ENCODE results near the gene PSD4. TPM values are rescaled to one million over a fixed set of nuclear protein-coding genes. Genes with fewer than 3 reads are reported as not detected.
A peak's percentile ranks its signal among the peaks of the same experiment; 100 is the strongest.

PSD4 gene
- total RNA-seq, 2 donors from 2014 or later = 300 to 503 TPM

DNA sequence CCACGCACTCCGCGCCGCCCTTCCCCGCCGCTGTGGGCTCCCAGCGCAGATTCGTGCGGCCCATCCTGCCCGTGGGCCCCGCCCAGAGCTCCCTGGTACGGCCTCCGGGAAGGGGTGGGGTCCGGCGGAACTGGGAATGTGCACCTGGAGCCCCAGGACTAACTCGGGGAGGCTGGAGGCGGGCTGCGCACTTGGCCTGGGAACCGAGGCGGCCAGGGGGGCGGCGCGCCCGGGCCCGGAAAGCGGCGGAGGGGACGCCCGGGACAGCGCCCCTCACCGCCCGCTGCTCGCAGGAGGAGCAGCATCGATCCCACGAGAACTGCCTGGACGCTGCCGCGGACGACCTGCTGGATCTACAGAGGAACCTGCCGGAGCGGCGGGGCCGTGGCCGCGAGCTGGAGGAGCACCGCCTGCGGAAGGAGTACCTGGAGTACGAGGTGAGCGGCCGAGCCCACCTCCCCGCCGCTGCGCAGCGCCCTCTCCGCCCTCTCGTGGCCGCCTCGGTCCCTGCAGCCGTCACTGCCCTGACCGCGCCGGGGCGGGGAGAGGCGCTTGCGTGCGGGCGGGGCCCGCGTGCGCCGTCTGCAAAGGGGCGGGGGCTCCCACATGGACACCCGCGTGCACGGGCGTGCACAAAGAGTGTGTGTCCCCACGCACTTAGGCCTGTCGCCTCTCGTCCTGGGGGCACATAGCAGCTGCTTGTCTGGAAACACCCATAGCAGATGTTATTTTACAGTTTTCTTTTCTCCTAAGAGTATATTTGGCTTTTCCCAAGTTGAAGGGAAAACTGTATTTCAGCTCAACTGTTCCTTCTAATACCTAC lies 25.2 kb downstream of the PSD4 start:
- Mint-ChIP-seq H3K36me3 (ENCODE audit: low read depth) (peaks cover 91% of the 10 kb centered on the region), H3K4me1 (peaks cover 13% of the 10 kb centered on the region), H3K4me3 (no peak overlapping the region), H3K27me3 (no peaks in the 10 kb centered on the region), H3K27ac (no peak overlapping the region), H3K9me3 (no peaks in the 10 kb centered on the region)
- peak; percentile 30 for ATAC-seq (replicated peaks)

GRCh38 chr2:113200236-113200635 lies 26.5 kb downstream of the PSD4 start:
- peaks cover 82% of the 10 kb centered on the region for H3K36me3 Mint-ChIP-seq (ENCODE audit: low read depth)

GRCh38 chr2:113200736-113201490 lies 27.1 kb downstream of the PSD4 start:
- Mint-ChIP-seq H3K27me3 (no peaks in the 10 kb centered on the region), H3K4me3 (no peak overlapping the region), H3K4me1 (peaks cover 14% of the 10 kb centered on the region), H3K27ac (peak overlapping the region; percentile 38), H3K9me3 (no peaks in the 10 kb centered on the region), H3K36me3 (ENCODE audit: low read depth) (peaks cover 75% of the 10 kb centered on the region)
- no peak for ATAC-seq (replicated peaks)

More at GRCh38 chr2:113200236-113200635, 26.5 kb downstream of the PSD4 start:
- no peaks in the 10 kb centered on the region for H3K27me3 Mint-ChIP-seq
- H3K4me1 Mint-ChIP-seq = peaks cover 13% of the 10 kb centered on the region
- no peak overlapping the region for H3K4me3 Mint-ChIP-seq
- ATAC-seq (replicated peaks) = no peak
- H3K9me3 Mint-ChIP-seq = no peaks in the 10 kb centered on the region
- H3K27ac Mint-ChIP-seq = no peak overlapping the region

GRCh38 chr2:113201496-113202304 lies 27.9 kb downstream of the PSD4 start:
- H3K36me3 Mint-ChIP-seq (ENCODE audit: low read depth) = peaks cover 67% of the 10 kb centered on the region
- peak; percentile 4 for ATAC-seq (replicated peaks)
- no peaks in the 10 kb centered on the region for H3K9me3 Mint-ChIP-seq
- H3K4me3 Mint-ChIP-seq = no peak overlapping the region
- H3K4me1 Mint-ChIP-seq = peaks cover 11% of the 10 kb centered on the region
- no peaks in the 10 kb centered on the region for H3K27me3 Mint-ChIP-seq
- peak overlapping the region; percentile 38 for H3K27ac Mint-ChIP-seq

DNA sequence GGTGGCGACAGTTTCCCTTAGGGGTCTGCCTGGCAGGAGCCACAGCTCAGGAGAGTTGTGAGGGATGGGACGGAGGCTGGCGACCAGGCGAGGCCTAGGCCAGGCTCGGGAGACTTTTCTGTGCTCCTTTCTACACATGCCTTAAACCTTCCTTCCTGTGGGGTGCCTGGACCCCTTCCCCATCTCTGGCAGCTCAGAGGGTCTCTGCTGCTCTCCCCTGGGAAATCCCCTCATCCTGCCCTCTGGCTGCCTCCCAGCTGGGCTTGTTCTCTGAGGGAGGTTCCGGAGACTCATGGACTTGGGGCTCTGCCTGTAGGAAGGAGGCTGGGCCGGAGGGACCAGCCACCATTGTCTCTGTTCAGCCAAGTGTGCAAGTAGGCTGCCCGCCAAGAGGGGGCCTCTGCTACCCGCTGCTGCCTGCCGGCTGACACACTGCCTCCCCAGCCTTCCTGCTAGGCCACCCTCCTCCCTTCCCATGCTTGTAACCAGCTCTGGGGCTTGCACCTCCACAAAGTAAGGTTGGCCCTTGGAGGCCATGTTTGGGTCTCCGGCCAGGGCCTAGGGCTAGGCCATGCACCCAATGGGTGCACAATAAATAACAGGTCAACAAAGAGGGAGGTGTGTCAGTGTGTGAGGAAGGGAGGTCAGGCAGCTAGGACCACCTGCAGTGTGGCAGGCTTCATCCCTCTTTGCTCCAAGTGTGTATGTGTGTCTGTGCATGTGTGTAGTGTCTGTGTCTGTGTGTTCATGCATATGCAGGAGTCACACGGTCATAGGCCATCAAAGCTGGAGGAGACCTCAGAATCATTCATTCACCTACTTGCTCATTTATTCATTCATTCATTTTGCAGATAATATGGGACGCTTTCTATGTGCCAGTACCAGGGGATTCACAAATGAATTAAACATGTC lies 28.8 kb downstream of the PSD4 start:
- Mint-ChIP-seq H3K9me3 (no peaks in the 10 kb centered on the region), H3K27me3 (no peaks in the 10 kb centered on the region), H3K36me3 (ENCODE audit: low read depth) (peaks cover 58% of the 10 kb centered on the region), H3K4me1 (peaks cover 4% of the 10 kb centered on the region), H3K4me3 (no peak overlapping the region), H3K27ac (peak overlapping the region; percentile 79)
- peak; percentile 27 for ATAC-seq (replicated peaks)

DNA sequence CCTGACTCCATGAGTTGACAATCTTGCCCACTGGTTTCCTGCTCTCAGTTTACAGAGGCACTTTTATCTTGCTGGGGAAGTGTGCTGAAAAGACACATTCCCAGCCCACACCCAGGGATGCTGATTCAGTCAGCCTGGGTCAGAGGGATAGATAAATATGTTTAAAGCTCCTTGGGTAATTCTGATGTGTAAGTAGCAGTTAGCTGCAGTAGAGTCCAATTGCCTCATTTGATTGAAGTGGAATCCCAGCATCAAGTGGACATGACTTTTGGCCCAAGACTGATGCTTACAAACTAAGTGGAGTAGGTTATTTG lies 29.4 kb downstream of the PSD4 start:
- Mint-ChIP-seq H3K4me3 (no peak overlapping the region), H3K9me3 (no peaks in the 10 kb centered on the region), H3K36me3 (ENCODE audit: low read depth) (peaks cover 52% of the 10 kb centered on the region), H3K27ac (peak overlapping the region; percentile 79), H3K4me1 (peaks cover 4% of the 10 kb centered on the region), H3K27me3 (no peaks in the 10 kb centered on the region)
- ATAC-seq (replicated peaks) = peak; percentile 3

GRCh38 chr2:113203901-113204519 lies 30.2 kb downstream of the PSD4 start:
- Mint-ChIP-seq H3K4me1 (peaks cover 4% of the 10 kb centered on the region), H3K4me3 (no peak overlapping the region), H3K27ac (peak overlapping the region; percentile 79), H3K36me3 (ENCODE audit: low read depth) (peaks cover 48% of the 10 kb centered on the region), H3K9me3 (no peaks in the 10 kb centered on the region), H3K27me3 (no peaks in the 10 kb centered on the region)
- ATAC-seq (replicated peaks) = peak; percentile 63

GRCh38 chr2:113206251-113206650 lies 32.5 kb downstream of the PSD4 start:
- Mint-ChIP-seq H3K4me1 (peaks cover 4% of the 10 kb centered on the region), H3K27me3 (no peaks in the 10 kb centered on the region), H3K36me3 (ENCODE audit: low read depth) (peaks cover 28% of the 10 kb centered on the region), H3K27ac (peak overlapping the region; percentile 51), H3K9me3 (no peaks in the 10 kb centered on the region), H3K4me3 (no peak overlapping the region)
- ATAC-seq (replicated peaks) = no peak

- Mint-ChIP-seq H3K36me3 (ENCODE audit: low read depth) (peaks cover 21% of the 10 kb centered on the region), H3K27me3 (no peaks in the 10 kb centered on the region), H3K4me1 (peaks cover 4% of the 10 kb centered on the region), H3K9me3 (no peaks in the 10 kb centered on the region), H3K27ac (peak overlapping the region; percentile 58), H3K4me3 (no peak overlapping the region)
- ATAC-seq (replicated peaks) = no peak
Measured at GRCh38 chr2:113207021-113207420, 33.2 kb downstream of the PSD4 start.

DNA sequence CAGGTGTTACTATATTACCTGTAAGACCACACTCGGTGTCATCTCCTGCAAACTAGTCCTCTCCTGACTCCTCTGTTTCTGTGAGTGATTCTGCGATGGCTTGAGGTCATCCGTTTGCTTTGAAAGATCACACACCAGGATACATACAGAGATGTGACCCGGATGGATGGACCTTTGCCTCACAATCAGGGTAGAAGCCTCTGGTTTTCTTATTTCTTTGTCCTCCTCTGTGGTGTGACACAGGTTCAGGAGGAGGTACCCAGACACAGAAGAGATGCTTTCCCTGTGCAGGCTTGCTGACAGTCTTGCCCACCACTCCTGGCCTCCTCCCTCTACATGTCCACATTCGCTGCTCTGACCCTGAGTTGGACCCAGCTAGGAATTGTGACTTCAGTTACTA lies 34.6 kb downstream of the PSD4 start:
- peak overlapping the region; percentile 2 for H3K27ac Mint-ChIP-seq
- H3K4me3 Mint-ChIP-seq = no peak overlapping the region
- H3K9me3 Mint-ChIP-seq = no peaks in the 10 kb centered on the region
- H3K4me1 Mint-ChIP-seq = peaks cover 4% of the 10 kb centered on the region
- no peaks in the 10 kb centered on the region for H3K27me3 Mint-ChIP-seq
- H3K36me3 Mint-ChIP-seq (ENCODE audit: low read depth) = peaks cover 9% of the 10 kb centered on the region
- no peak for ATAC-seq (replicated peaks)

GRCh38 chr2:113209011-113209645 lies 35.4 kb downstream of the PSD4 start:
- no peak for ATAC-seq (replicated peaks)
- H3K4me3 Mint-ChIP-seq = no peak overlapping the region
- H3K36me3 Mint-ChIP-seq (ENCODE audit: low read depth) = peaks cover 1% of the 10 kb centered on the region
- H3K9me3 Mint-ChIP-seq = no peaks in the 10 kb centered on the region
- peak overlapping the region; percentile 2 for H3K27ac Mint-ChIP-seq
- H3K4me1 Mint-ChIP-seq = peaks cover 4% of the 10 kb centered on the region
- H3K27me3 Mint-ChIP-seq = no peaks in the 10 kb centered on the region

DNA sequence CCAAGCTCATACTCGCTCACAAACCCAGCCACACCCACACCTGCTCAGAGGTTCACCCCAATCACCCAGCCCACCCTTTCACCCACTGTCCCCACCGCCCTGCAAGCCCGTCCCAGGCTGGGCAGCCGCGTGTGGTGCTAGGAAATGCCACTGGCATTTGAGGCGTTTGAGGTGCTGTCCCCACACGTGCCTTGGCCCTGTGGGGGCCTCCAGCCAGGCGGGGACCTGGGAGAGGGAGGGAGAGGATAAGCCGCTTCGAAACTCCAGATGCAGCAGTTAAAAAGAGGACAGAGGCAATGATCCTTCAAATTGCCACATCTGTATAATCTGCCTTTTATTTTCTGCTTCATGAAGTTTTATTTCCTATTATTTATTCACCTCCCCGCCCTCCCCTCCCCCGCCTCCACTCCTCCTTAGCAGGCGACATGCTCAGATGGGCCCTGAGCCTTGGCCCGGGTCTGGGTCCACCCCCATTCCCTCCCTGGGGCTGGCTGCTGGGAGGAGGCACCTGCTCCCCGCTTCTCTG lies 35.9 kb downstream of the PSD4 start:
- Mint-ChIP-seq H3K27ac (peak overlapping the region; percentile 60), H3K27me3 (no peaks in the 10 kb centered on the region), H3K4me1 (peaks cover 4% of the 10 kb centered on the region), H3K4me3 (no peak overlapping the region), H3K36me3 (ENCODE audit: low read depth) (no peaks in the 10 kb centered on the region), H3K9me3 (no peaks in the 10 kb centered on the region)
- ATAC-seq (replicated peaks) = no peak

All from activated T-helper 17 cell treated with anti-CD3 and anti-CD28 coated beads, Interleukin-2, amount 50 U/mL, for 72 hours (primary cell).